HCT116 (cell line): ENCODE results near the gene GGACT.

Experiments
- CTCF ChIP-seq, 3 experiments: fragments of 200-600 bp in 1 of 3; sonication (generic) in 1 of 3; IDR thresholded peaks in 2 of 3; conservative IDR thresholded peaks in 1 of 3; 2 replicates each; pipeline ENCODE4 v1.5.1; 2012 to 2017; ENCODE audit warnings: low read depth in 2 of 3, low read length in 2 of 3, antibody characterized with exemption in 1 of 3, borderline replicate concordance in 1 of 3, control low read depth in 1 of 3, mild to moderate bottlenecking in 1 of 3, mixed read lengths in 1 of 3, mixed run types in 1 of 3, moderate library complexity in 1 of 3; ENCODE audit not compliant: insufficient read depth in 1 of 3
- EZH2 ChIP-seq: fragments of 200-600 bp; sonication (generic); IDR thresholded peaks from 2 replicates; pipeline ENCODE4 v1.6.1; 2017; ENCODE audit warnings: antibody characterized with exemption, mixed run types
- FOSL1 ChIP-seq: IDR thresholded peaks from 2 replicates; pipeline ENCODE4 v1.6.1; 2012; ENCODE audit warnings: low read depth
- JUND ChIP-seq: IDR thresholded peaks from 2 replicates; pipeline ENCODE4 v1.6.1; 2012
- POLR2A ChIP-seq: IDR thresholded peaks from 2 replicates; pipeline ENCODE4 v1.7.0; 2011; ENCODE audit warnings: borderline replicate concordance; ENCODE audit not compliant: insufficient read depth, insufficient read length; ENCODE audit errors: extremely low read depth
- POLR2AphosphoS5 ChIP-seq: IDR thresholded peaks from 2 replicates; pipeline ENCODE4 v1.6.1; 2011; ENCODE audit warnings: mild to moderate bottlenecking, low read depth, low read length, moderate library complexity
- REST ChIP-seq: IDR thresholded peaks from 2 replicates; pipeline ENCODE4 v1.6.1; 2012; ENCODE audit warnings: low read depth
- SP1 ChIP-seq: IDR thresholded peaks from 2 replicates; pipeline ENCODE4 v1.6.1; 2012; ENCODE audit warnings: low read depth
- ZNF274 ChIP-seq: fragments of 200-500 bp; sonication (Bioruptor generic); IDR thresholded peaks from 2 replicates; pipeline ENCODE4 v1.6.1; 2014; ENCODE audit warnings: mild to moderate bottlenecking, low read depth, low read length, inconsistent platforms

- TF ChIP-seq EZH2 (no peak), CTCF (IDR thresholded peaks at IDR 0.05 in 2 of 3, conservative IDR thresholded peaks at IDR 0.05 in 1 of 3; ENCODE audit: borderline replicate concordance in 1 of 3, insufficient read depth in 1 of 3, low read depth in 2 of 3, low read length in 2 of 3) (no peak), SP1 (no peak), ZNF274 (no peak), POLR2AphosphoS5 (no peak), REST (no peak), JUND (no peak), POLR2A (no peak), FOSL1 (no peak)
These were observed 27.5 kb downstream of the GGACT start for GRCh38 chr13:100561158-100561499.
